Measurements from ENCODE around the gene BHMT2. TPM values are rescaled to one million over a fixed set of nuclear protein-coding genes. Genes with fewer than 3 reads are reported as not detected.

Gene BHMT2
- total RNA-seq, 2 experiments from 2014 or later, result not detected

DNA sequence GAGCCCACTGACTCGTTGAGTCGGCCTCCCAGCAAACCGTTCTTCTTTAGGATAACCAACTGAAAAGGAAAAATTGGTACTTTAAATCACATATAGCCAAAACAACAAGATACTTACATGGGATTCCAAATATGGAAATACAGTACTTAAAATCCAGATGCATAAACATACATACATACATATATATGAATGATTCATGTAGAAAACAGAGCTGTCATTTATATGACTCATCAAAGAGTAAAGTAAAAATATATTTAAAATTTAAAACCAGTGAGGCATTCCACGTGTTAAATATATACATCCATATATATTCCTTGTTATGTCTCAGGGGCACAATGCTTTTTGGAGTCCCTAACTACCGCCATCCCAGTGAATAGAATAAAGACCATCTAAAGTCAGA, 36.8 kb upstream of the BHMT2 start:
- Mint-ChIP-seq H3K4me1 (ENCODE audit: low read depth) (no peaks in the 10 kb centered on the region), H3K27ac (no peak overlapping the region), H3K4me3 (no peak overlapping the region), H3K9me3 (no peaks in the 10 kb centered on the region), H3K27me3 (no peaks in the 10 kb centered on the region), H3K36me3 (no peaks in the 10 kb centered on the region)
- intact Hi-C loops (cut with micrococcal nuclease), result no loop called here
- no peak for DNase-seq
- ChIA-PET CTCF (interaction anchor here (4.0 kb wide), 1 partner anchor 8 kb away, joined by 18 read pairs; no protein-coding TSS in a partner anchor), POLR2A (no interaction called here)

DNA sequence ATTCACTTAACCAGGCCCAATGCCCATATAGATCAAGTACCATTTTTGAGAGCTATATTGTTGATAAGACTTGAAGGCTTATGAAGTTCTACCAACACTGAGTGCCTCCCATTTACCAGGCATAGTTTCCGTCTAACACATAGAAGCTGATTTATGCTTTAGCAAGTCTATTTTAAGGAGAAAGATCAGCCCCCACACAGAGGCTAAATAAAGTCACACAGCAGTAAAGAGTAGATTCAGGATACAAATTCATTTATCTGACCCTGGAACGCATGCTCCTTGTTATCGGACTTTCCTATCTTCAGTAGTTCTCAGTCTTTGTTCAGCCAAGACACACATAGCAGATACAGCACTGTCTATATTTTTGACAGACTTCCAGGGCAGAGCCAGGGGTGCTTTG, 34.3 kb upstream of the BHMT2 start:
- Mint-ChIP-seq H3K27me3 (no peaks in the 10 kb centered on the region), H3K36me3 (no peaks in the 10 kb centered on the region), H3K4me3 (no peak overlapping the region), H3K4me1 (ENCODE audit: low read depth) (no peaks in the 10 kb centered on the region), H3K9me3 (no peaks in the 10 kb centered on the region), H3K27ac (no peak overlapping the region)
- CTCF ChIA-PET, result interaction anchor here (4.0 kb wide), 1 partner anchor 10 kb away, joined by 18 read pairs; no protein-coding TSS in a partner anchor
- intact Hi-C loops (cut with micrococcal nuclease), result no loop called here
- POLR2A ChIA-PET, result no interaction called here
- DNase-seq, result no peak

DNA sequence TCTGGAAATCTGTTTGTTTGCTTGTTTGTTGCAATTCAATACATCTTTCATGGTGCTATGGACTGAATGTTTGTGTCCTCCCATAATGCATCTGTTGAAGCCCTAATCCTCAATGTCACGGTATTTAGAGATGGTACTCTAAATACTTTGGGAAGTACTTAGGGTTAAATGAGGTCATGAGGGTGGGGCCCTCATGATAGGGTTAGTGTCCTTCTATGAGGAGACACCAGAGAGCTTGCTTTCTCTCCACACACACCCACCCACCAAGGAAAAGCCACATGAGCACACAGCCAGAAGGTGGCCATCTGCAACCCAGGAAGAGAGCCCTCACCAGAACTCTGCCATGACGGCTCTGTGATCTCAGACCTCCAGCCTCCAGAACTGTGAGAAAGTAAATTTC, 32.8 kb upstream of the BHMT2 start:
- ChIA-PET CTCF (interaction anchor here (4.0 kb wide), 1 partner anchor 12 kb away, joined by 18 read pairs; no protein-coding TSS in a partner anchor), POLR2A (no interaction called here)
- H3K27ac Mint-ChIP-seq, result no peak overlapping the region
- no peaks in the 10 kb centered on the region for H3K4me1 Mint-ChIP-seq (ENCODE audit: low read depth)
- DNase-seq, result no peak
- H3K36me3 Mint-ChIP-seq, result no peaks in the 10 kb centered on the region
- H3K4me3 Mint-ChIP-seq, result no peak overlapping the region
- no peaks in the 10 kb centered on the region for H3K27me3 Mint-ChIP-seq
- intact Hi-C loops (cut with micrococcal nuclease), result no loop called here
- no peaks in the 10 kb centered on the region for H3K9me3 Mint-ChIP-seq

DNA sequence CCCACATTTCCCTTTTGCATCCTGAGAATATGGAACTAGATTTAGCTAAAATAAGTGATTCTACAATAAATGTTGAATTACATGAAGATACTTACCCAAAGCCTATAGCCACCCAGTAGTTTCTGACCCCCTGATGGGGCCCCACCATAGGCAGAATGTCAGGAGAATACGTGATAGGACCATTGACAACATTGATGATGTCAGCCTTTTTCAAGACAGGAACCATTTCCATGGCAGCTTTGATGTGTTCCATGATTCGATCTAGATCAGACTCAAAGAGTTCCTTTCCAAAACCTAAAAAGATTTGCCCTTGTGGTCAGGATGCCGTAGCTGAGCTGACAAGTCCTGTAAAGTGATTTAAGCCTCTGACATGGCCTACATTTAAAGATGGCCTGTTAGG, 27.4 kb upstream of the BHMT2 start:
- CTCF ChIA-PET, result interaction anchor here (2.7 kb wide), 1 partner anchor 17 kb away, joined by 10 read pairs; no protein-coding TSS in a partner anchor
- no peak for DNase-seq
- intact Hi-C loops (cut with micrococcal nuclease), result no loop called here
- H3K4me1 Mint-ChIP-seq (ENCODE audit: low read depth), result no peaks in the 10 kb centered on the region
- H3K9me3 Mint-ChIP-seq, result no peaks in the 10 kb centered on the region
- no peak overlapping the region for H3K4me3 Mint-ChIP-seq
- H3K27ac Mint-ChIP-seq, result no peak overlapping the region
- POLR2A ChIA-PET, result no interaction called here
- H3K36me3 Mint-ChIP-seq, result no peaks in the 10 kb centered on the region
- no peaks in the 10 kb centered on the region for H3K27me3 Mint-ChIP-seq

DNA sequence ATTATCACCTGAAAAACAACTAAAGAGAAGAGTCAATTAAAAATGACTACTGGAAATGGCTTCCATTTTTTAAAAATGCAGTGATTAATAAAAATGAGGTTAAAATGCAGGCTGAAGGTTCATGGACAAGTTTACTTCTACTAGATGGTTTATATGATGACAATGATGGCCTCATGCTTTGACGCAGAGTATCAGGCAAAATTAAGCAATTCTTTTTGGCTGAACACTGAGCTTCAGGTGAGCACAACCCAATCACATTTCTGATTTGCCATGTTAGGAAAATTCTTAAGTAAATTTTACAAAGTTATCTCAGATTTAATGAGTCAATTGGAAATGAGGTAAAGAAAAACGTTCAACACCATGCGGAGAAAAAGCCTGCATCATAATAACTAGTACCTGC, 22.4 kb upstream of the BHMT2 start:
- peaks cover 2% of the 10 kb centered on the region for H3K27me3 Mint-ChIP-seq
- no peak overlapping the region for H3K4me3 Mint-ChIP-seq
- H3K36me3 Mint-ChIP-seq, result no peaks in the 10 kb centered on the region
- peaks cover 3% of the 10 kb centered on the region for H3K9me3 Mint-ChIP-seq
- intact Hi-C loops (cut with micrococcal nuclease), result no loop called here
- no peak for DNase-seq
- H3K4me1 Mint-ChIP-seq (ENCODE audit: low read depth), result no peaks in the 10 kb centered on the region
- POLR2A ChIA-PET, result no interaction called here
- H3K27ac Mint-ChIP-seq, result no peak overlapping the region
- CTCF ChIA-PET, result interaction anchor here (1.1 to 2.9 kb wide), 3 partner anchors 12 to 86 kb away, joined by 3 to 12 read pairs (median 3); no protein-coding TSS in a partner anchor

DNA sequence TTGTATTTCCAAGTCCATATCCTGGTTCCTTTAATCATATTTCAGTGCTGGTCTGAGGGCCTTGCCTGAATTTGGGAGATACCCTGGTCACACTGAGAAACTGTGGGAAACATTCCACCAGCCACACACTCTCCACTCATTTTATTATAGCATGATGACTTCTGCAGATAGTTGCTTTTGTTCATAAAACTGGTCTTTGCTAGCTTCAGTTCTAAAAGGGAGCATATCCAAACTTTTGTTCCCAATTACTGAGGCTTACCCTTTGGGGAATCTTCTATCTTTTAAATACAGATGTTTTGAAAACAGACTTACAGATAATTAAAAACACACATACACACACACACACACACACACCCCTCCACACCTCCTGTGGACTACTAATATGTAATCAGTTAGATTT, 21.1 kb upstream of the BHMT2 start:
- H3K27ac Mint-ChIP-seq, result no peak overlapping the region
- intact Hi-C loops (cut with micrococcal nuclease), result no loop called here
- H3K4me1 Mint-ChIP-seq (ENCODE audit: low read depth), result no peaks in the 10 kb centered on the region
- H3K9me3 Mint-ChIP-seq, result peaks cover 4% of the 10 kb centered on the region
- DNase-seq, result no peak
- H3K36me3 Mint-ChIP-seq, result no peaks in the 10 kb centered on the region
- POLR2A ChIA-PET, result no interaction called here
- no peak overlapping the region for H3K4me3 Mint-ChIP-seq
- CTCF ChIA-PET, result interaction anchor here (0.7 to 2.9 kb wide), 2 partner anchors 23 to 162 kb away, joined by 3 to 12 read pairs; no protein-coding TSS in a partner anchor
- H3K27me3 Mint-ChIP-seq, result peaks cover 6% of the 10 kb centered on the region

DNA sequence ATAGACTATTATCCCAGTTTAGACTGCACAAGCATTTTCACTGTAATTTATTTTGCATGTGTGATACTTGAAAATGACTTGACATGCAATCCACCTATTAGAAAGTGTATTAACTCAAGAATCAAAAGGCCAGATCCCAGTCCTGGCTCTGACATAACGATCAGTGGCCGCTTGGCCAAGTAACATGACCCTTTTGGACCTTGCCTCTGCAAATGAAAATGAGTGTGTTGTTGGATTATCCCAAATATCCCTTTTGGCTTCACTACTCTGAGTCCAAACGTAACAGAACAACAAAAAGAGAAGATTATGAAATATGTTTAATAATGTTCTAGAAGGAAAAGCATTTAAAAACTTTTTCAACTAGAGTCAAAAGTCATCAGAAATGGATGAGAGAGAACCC, 19.1 kb upstream of the BHMT2 start:
- H3K27ac Mint-ChIP-seq, result no peak overlapping the region
- intact Hi-C loops (cut with micrococcal nuclease), result no loop called here
- DNase-seq, result no peak
- H3K9me3 Mint-ChIP-seq, result peaks cover 4% of the 10 kb centered on the region
- no peaks in the 10 kb centered on the region for H3K36me3 Mint-ChIP-seq
- peaks cover 9% of the 10 kb centered on the region for H3K27me3 Mint-ChIP-seq
- H3K4me3 Mint-ChIP-seq, result no peak overlapping the region
- H3K4me1 Mint-ChIP-seq (ENCODE audit: low read depth), result no peaks in the 10 kb centered on the region
- CTCF ChIA-PET, result no interaction called here
- POLR2A ChIA-PET, result no interaction called here

DNA sequence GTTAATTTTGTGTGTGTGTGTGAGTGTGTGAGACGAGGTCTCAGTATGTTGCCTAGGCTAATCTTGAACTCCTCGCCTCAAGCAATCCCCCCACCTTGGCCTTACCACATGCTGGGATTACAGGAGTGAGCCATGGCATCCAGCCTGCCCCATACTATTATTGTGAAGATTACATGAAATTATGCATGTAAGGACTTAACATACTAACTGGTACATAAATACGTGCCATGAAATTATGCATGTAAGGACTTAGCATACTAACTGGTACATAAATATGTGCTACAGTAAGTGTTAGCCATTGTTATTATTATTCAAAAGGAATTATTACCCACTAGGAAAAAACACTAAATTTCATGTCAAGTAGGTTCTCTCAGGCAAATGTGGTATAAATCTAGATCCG, 16.2 kb upstream of the BHMT2 start:
- ChIA-PET CTCF (interaction anchor here (1.4 kb wide), 1 partner anchor 33 kb away, joined by 3 read pairs; no protein-coding TSS in a partner anchor), POLR2A (no interaction called here)
- H3K27me3 Mint-ChIP-seq, result peaks cover 12% of the 10 kb centered on the region
- no peak overlapping the region for H3K27ac Mint-ChIP-seq
- H3K9me3 Mint-ChIP-seq, result peaks cover 4% of the 10 kb centered on the region
- no peaks in the 10 kb centered on the region for H3K36me3 Mint-ChIP-seq
- no peak overlapping the region for H3K4me3 Mint-ChIP-seq
- DNase-seq, result no peak
- no peaks in the 10 kb centered on the region for H3K4me1 Mint-ChIP-seq (ENCODE audit: low read depth)
- intact Hi-C loops (cut with micrococcal nuclease), result no loop called here

DNA sequence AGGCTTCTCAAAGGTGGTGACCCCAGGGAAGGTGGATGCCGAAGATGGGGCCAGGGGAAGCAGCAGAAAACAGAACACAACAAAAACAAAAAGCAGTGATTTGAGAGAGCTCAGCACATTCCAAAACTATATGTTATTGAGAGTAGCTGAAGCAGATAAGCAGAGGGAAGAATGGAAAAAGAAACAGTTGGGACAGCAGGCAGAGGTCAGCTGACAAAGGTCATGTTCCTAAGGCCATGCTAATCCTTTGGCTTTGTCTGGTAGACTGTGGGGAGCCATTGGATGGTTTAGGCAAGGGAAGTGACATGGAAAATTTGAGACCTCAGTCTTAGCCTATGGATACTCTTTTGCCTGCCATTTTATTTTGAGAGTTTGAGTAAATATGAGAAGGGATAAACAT, 14.6 kb upstream of the BHMT2 start:
- Mint-ChIP-seq H3K36me3 (no peaks in the 10 kb centered on the region), H3K4me3 (no peak overlapping the region)
- POLR2A ChIA-PET, result no interaction called here

DNA sequence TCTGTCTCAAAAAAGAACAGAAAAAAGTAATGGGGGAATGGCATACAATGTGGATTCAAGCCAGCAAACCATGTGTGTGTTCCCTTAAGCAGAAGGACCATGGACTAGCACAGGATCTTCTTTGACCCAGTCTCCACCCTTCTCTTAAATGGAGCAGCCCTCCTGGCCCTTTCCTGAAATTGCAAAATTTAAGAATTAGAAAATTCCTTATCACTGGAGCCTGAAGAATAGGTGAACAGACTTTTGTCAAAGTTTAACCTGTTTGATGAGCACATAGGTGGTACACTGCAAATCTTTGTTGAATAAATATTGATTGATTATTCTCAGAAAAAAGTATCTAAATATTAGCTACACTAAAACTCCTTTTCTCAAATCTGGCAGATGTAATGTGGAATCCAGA, 12.7 kb upstream of the BHMT2 start:
- POLR2A ChIA-PET, result interaction anchor here (0.6 kb wide), 1 partner anchor 13 kb away, joined by 3 read pairs; no protein-coding TSS in a partner anchor
- intact Hi-C loops (cut with micrococcal nuclease), result no loop called here
- H3K27me3 Mint-ChIP-seq, result peaks cover 18% of the 10 kb centered on the region
- CTCF ChIA-PET, result interaction anchor here (0.8 kb wide), 1 partner anchor 31 kb away, joined by 4 read pairs; no protein-coding TSS in a partner anchor
- no peaks in the 10 kb centered on the region for H3K4me1 Mint-ChIP-seq (ENCODE audit: low read depth)
- peaks cover 4% of the 10 kb centered on the region for H3K9me3 Mint-ChIP-seq
- H3K27ac Mint-ChIP-seq, result no peak overlapping the region
- no peak overlapping the region for H3K4me3 Mint-ChIP-seq
- DNase-seq, result no peak
- no peaks in the 10 kb centered on the region for H3K36me3 Mint-ChIP-seq

More for the DNA sequence above, 14.6 kb upstream of the BHMT2 start:
- CTCF ChIA-PET, result no interaction called here
- Mint-ChIP-seq H3K4me1 (ENCODE audit: low read depth) (no peaks in the 10 kb centered on the region), H3K27ac (no peak overlapping the region), H3K27me3 (peaks cover 14% of the 10 kb centered on the region), H3K9me3 (peaks cover 4% of the 10 kb centered on the region)
- no peak for DNase-seq
- intact Hi-C loops (cut with micrococcal nuclease), result no loop called here

DNA sequence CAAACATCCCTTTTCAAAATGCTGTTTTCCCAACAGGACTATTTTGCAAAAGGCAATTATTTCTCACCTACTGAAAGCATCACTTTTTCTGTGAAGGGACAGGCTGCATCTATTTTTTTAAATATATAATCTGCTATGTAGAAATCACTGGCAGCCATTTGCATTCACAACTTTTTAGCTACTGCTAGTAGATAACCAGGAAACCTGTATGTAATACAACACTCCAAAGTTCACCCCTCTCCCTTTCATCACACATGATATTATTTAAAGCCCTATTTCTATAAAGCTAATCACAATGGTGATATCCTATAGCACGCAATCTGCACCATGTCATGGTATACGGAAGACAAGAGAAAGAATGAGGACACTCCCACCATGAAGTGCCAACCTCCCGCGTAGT, 9.9 kb upstream of the BHMT2 start:
- Mint-ChIP-seq H3K4me1 (ENCODE audit: low read depth) (no peaks in the 10 kb centered on the region), H3K4me3 (no peak overlapping the region), H3K36me3 (no peaks in the 10 kb centered on the region), H3K9me3 (no peaks in the 10 kb centered on the region), H3K27me3 (peaks cover 17% of the 10 kb centered on the region), H3K27ac (no peak overlapping the region)
- ChIA-PET POLR2A (no interaction called here), CTCF (interaction anchor here (1.0 to 1.4 kb wide), 2 partner anchors 12 to 161 kb away, joined by 3 read pairs; no protein-coding TSS in a partner anchor)
- intact Hi-C loops (cut with micrococcal nuclease), result no loop called here
- DNase-seq, result no peak

DNA sequence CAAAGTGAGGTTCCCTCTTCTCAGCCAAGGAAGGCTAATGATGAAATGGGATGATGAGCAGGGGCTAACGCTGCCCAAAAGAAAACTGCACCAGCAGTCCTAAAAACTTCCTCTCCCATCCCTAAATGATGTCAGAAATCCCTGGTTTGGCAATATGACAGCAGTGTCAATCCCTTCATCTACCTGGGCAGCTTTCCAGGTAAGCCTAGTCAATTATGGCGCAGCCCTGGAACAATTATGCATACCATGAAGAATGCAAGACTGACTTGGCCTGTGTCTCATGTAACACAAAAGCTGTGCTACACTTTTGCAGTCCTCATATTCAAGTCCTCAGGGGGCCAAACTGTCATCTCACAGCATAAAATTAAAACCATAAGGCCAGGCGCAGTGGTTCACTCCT, 7.1 kb upstream of the BHMT2 start:
- Mint-ChIP-seq H3K27ac (no peak overlapping the region), H3K4me3 (no peak overlapping the region), H3K36me3 (no peaks in the 10 kb centered on the region), H3K4me1 (ENCODE audit: low read depth) (no peaks in the 10 kb centered on the region), H3K27me3 (peaks cover 15% of the 10 kb centered on the region), H3K9me3 (no peaks in the 10 kb centered on the region)
- POLR2A ChIA-PET, result no interaction called here
- CTCF ChIA-PET, result no interaction called here
- DNase-seq, result no peak
- intact Hi-C loops (cut with micrococcal nuclease), result no loop called here

DNA sequence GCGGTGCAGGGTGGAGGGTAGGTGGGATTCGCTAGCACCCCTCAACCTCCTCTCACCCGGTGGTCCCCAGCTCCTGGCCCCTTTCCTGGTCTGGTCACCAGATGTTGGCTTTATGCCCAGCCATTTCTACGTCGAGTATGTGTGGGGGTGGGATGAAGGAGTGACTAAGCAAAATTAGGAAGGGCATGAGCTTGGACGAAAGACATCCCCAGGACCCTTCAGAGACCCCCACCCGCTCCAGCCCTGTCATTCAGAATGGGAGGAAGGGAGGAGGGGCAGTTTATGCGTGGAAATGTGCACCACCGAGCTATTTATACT, 742 bp downstream of the BHMT2 start:
- intact Hi-C loops (cut with micrococcal nuclease), result no loop called here
- no peak overlapping the region for H3K27ac Mint-ChIP-seq
- DNase-seq, result no peak
- H3K36me3 Mint-ChIP-seq, result peaks cover 1% of the 10 kb centered on the region
- peaks cover 4% of the 10 kb centered on the region for H3K4me1 Mint-ChIP-seq (ENCODE audit: low read depth)
- CTCF ChIA-PET, result no interaction called here
- POLR2A ChIA-PET, result interaction anchor here (0.6 kb wide), 1 partner anchor 13 kb away, joined by 3 read pairs; no protein-coding TSS in a partner anchor
- H3K27me3 Mint-ChIP-seq, result peaks cover 31% of the 10 kb centered on the region
- H3K4me3 Mint-ChIP-seq, result no peak overlapping the region
- no peaks in the 10 kb centered on the region for H3K9me3 Mint-ChIP-seq
